ENCODE data around the gene LYVE1. TPM values are rescaled to one million over a fixed set of nuclear protein-coding genes. Genes with fewer than 3 reads are reported as not detected.

The LYVE1 gene
- total and polyA plus RNA-seq, 9 donors: 19.0 to 159 (median 34.5) TPM

DNA sequence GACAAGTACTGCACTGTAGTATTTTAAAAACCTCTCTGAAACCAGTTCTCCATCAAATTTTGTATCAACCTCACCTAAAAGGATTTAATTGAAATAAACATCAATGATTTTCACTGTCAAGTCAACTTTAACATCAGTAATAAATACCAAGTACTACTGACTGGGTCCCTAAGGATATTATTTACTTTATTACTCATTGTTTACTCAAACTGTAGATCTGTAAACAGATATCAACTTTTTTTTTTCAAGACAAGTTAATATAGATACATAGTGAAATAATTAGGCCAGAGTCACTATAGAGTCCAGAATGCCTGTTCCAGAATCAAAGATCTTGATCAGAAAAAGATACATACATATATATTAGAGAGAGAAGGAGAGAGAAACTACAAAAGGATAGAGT is 29.1 kb downstream of the LYVE1 start:
- H3K27me3 ChIP-seq: no peaks in the 10 kb centered on the region
- TF ChIP-seq, protein P1, sequence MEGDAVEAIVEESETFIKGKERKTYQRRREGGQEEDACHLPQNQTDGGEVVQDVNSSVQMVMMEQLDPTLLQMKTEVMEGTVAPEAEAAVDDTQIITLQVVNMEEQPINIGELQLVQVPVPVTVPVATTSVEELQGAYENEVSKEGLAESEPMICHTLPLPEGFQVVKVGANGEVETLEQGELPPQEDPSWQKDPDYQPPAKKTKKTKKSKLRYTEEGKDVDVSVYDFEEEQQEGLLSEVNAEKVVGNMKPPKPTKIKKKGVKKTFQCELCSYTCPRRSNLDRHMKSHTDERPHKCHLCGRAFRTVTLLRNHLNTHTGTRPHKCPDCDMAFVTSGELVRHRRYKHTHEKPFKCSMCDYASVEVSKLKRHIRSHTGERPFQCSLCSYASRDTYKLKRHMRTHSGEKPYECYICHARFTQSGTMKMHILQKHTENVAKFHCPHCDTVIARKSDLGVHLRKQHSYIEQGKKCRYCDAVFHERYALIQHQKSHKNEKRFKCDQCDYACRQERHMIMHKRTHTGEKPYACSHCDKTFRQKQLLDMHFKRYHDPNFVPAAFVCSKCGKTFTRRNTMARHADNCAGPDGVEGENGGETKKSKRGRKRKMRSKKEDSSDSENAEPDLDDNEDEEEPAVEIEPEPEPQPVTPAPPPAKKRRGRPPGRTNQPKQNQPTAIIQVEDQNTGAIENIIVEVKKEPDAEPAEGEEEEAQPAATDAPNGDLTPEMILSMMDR (IDR thresholded peaks at IDR 0.05): no peak
- TF ChIP-seq EP300 (IDR thresholded peaks at IDR 0.05) (no peak), POLR2A (IDR thresholded peaks at IDR 0.05) (no peak)
- no peak overlapping the region for H3K27ac ChIP-seq
- no peaks in the 10 kb centered on the region for H3K36me3 ChIP-seq
- no peaks in the 10 kb centered on the region for H3K4me1 ChIP-seq (ENCODE audit: insufficient read depth)
- no peak overlapping the region for H3K4me3 ChIP-seq
- DNase-seq: no peak
- intact Hi-C loops (cut with DNase I): no loop called here
- H3K9me3 ChIP-seq: no peaks in the 10 kb centered on the region

GRCh38 chr11:10538924-10539323 is 29.5 kb downstream of the LYVE1 start:
- Histone ChIP-seq H3K4me1 (ENCODE audit: insufficient read depth) (no peaks in the 10 kb centered on the region), H3K4me3 (no peak overlapping the region), H3K27me3 (no peaks in the 10 kb centered on the region), H3K27ac (no peak overlapping the region), H3K36me3 (no peaks in the 10 kb centered on the region), H3K9me3 (no peaks in the 10 kb centered on the region)
- intact Hi-C loops (cut with DNase I): no loop called here
- DNase-seq: no peak
- WGBS, 3 donors: 63 to 73% (median 70%) methylated on average over 1 of the region's 1 CpG
- no peak for TF ChIP-seq EP300 (IDR thresholded peaks at IDR 0.05)
- TF ChIP-seq POLR2A (IDR thresholded peaks at IDR 0.05): no peak
- TF ChIP-seq, protein P1 (IDR thresholded peaks at IDR 0.05): no peak

GRCh38 chr11:10537600-10537999 is 30.9 kb downstream of the LYVE1 start:
- DNase-seq: no peak
- Histone ChIP-seq H3K27ac (no peak overlapping the region), H3K36me3 (no peaks in the 10 kb centered on the region), H3K4me3 (no peak overlapping the region), H3K9me3 (no peaks in the 10 kb centered on the region), H3K27me3 (no peaks in the 10 kb centered on the region), H3K4me1 (ENCODE audit: insufficient read depth) (no peaks in the 10 kb centered on the region)
- intact Hi-C loops (cut with DNase I): no loop called here
- TF ChIP-seq EP300 (IDR thresholded peaks at IDR 0.05) (no peak), POLR2A (IDR thresholded peaks at IDR 0.05) (no peak)
- TF ChIP-seq, protein P1 (IDR thresholded peaks at IDR 0.05): no peak

DNA sequence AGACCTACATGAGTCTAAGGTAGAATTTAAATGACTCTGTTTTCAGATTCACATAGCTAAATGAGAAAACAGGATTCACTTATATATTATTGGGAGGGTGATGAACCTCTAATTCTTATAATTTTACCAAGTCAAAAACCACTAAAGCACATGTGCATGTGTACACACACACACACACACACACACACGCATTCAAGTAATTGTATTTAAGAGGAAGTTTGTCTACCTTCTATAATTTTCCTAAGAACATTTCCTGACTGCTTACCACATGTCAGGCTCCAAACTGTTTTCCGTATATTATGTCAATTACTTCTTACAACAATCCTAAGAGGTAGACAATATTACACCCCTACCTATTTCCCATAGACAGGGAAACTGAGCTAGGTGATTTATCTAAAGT is 34.1 kb downstream of the LYVE1 start:
- no peak for TF ChIP-seq EP300 (IDR thresholded peaks at IDR 0.05)
- no peak for TF ChIP-seq POLR2A (IDR thresholded peaks at IDR 0.05)
- TF ChIP-seq, protein P1 (IDR thresholded peaks at IDR 0.05): no peak
- 86 to 92% (median 90%) methylated on average over 2 of the region's 2 CpGs for WGBS, 3 donors
- intact Hi-C loops (cut with DNase I): no loop called here
- H3K4me3 ChIP-seq: no peak overlapping the region
- H3K36me3 ChIP-seq: no peaks in the 10 kb centered on the region
- no peaks in the 10 kb centered on the region for H3K27me3 ChIP-seq
- no peaks in the 10 kb centered on the region for H3K4me1 ChIP-seq (ENCODE audit: insufficient read depth)
- no peak overlapping the region for H3K27ac ChIP-seq
- no peak for DNase-seq
- no peaks in the 10 kb centered on the region for H3K9me3 ChIP-seq

GRCh38 chr11:10533323-10533722 is 35.1 kb downstream of the LYVE1 start:
- H3K4me1 ChIP-seq (ENCODE audit: insufficient read depth): no peaks in the 10 kb centered on the region
- no peak overlapping the region for H3K4me3 ChIP-seq
- H3K36me3 ChIP-seq: no peaks in the 10 kb centered on the region
- H3K27ac ChIP-seq: no peak overlapping the region
- H3K27me3 ChIP-seq: no peaks in the 10 kb centered on the region
- TF ChIP-seq POLR2A (IDR thresholded peaks at IDR 0.05): no peak
- TF ChIP-seq, protein P1 (IDR thresholded peaks at IDR 0.05): no peak
- TF ChIP-seq EP300 (IDR thresholded peaks at IDR 0.05): no peak
- H3K9me3 ChIP-seq: no peaks in the 10 kb centered on the region
- DNase-seq: no peak
- intact Hi-C loops (cut with DNase I): no loop called here
